Measurements from ENCODE around the gene TRIP13.

DNA sequence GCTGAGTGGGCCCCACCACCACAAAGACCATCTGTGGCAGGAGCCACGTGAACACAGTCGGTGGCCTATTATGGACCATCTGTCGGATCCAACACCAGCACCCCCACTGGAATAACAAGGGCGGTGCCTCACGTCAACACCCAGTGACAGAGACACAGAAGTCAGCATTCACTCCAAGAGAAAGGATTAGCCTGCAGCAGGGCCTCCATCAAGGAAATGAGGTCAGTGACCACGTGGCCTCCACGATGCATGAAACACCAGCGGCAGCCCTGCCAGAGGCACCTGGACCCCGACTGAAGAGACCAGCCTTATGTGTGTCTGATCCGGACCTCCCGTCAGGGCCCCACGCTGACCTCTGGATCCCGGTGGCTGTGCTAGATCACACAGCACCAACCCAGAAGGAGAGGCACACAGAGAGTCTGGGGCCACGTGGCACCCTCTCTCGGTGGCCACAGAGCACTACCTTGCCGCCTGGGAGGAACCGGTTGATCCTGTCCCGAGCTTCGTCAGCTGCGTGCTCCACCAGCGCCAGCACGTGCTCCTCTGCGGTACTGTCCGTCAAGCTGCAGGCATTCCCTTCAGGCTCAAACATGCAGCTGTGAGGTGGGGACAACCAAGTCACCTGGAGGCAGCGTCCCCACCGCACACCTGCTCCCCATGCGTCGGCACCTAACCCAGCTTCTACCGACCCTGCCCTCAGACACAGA, 9.1 kb upstream of the TRIP13 start:
- no peak for TF ChIP-seq ZNF274 (IDR thresholded peaks at IDR 0.05; ENCODE audit: low read depth, low read length)
- no peak for TF ChIP-seq YY1 (IDR thresholded peaks at IDR 0.05; ENCODE audit: insufficient read depth, insufficient read length)
- TF ChIP-seq SUZ12 (IDR thresholded peaks at IDR 0.05; ENCODE audit: extremely low read depth, insufficient read depth, insufficient read length): no peak

All from NT2/D1 (cell line).